ENCODE results near the gene SNX30. TPM values are rescaled to one million over a fixed set of nuclear protein-coding genes. Genes with fewer than 3 reads are reported as not detected.

SNX30 gene
- total RNA-seq, 1 donor from 2014 or later = 18.2 TPM

- no peak for DNase-seq (ENCODE audit: extremely low spot score, unreplicated experiment)
- peaks cover 24% of the 10 kb centered on the region for H3K36me3 Mint-ChIP-seq (ENCODE audit: unreplicated experiment)
- peaks cover 6% of the 10 kb centered on the region for H3K4me1 Mint-ChIP-seq (ENCODE audit: unreplicated experiment)
- no peak overlapping the region for H3K4me3 Mint-ChIP-seq (ENCODE audit: unreplicated experiment)
- no peaks in the 10 kb centered on the region for H3K9me3 Mint-ChIP-seq (ENCODE audit: unreplicated experiment)
- no peaks in the 10 kb centered on the region for H3K27me3 Mint-ChIP-seq (ENCODE audit: unreplicated experiment)
- no peak for TF ChIP-seq CTCF (IDR thresholded peaks at IDR 0.05)
- no peak overlapping the region for H3K27ac Mint-ChIP-seq (ENCODE audit: unreplicated experiment)
These were observed 120.0 kb downstream of the SNX30 start for GRCh38 chr9:112870556-112870955.

GRCh38 chr9:112872019-112872418 lies 121.5 kb downstream of the SNX30 start:
- no peak overlapping the region for H3K4me3 Mint-ChIP-seq (ENCODE audit: unreplicated experiment)
- H3K36me3 Mint-ChIP-seq (ENCODE audit: unreplicated experiment) = peaks cover 28% of the 10 kb centered on the region
- DNase-seq (ENCODE audit: extremely low spot score, unreplicated experiment) = no peak
- no peaks in the 10 kb centered on the region for H3K27me3 Mint-ChIP-seq (ENCODE audit: unreplicated experiment)
- TF ChIP-seq CTCF (IDR thresholded peaks at IDR 0.05) = no peak
- peaks cover 6% of the 10 kb centered on the region for H3K4me1 Mint-ChIP-seq (ENCODE audit: unreplicated experiment)
- H3K27ac Mint-ChIP-seq (ENCODE audit: unreplicated experiment) = no peak overlapping the region
- no peaks in the 10 kb centered on the region for H3K9me3 Mint-ChIP-seq (ENCODE audit: unreplicated experiment)

- no peak for TF ChIP-seq CTCF (IDR thresholded peaks at IDR 0.05)
- H3K4me1 Mint-ChIP-seq (ENCODE audit: unreplicated experiment) = no peaks in the 10 kb centered on the region
- no peak overlapping the region for H3K4me3 Mint-ChIP-seq (ENCODE audit: unreplicated experiment)
- H3K27ac Mint-ChIP-seq (ENCODE audit: unreplicated experiment) = no peak overlapping the region
- no peaks in the 10 kb centered on the region for H3K9me3 Mint-ChIP-seq (ENCODE audit: unreplicated experiment)
- no peak for DNase-seq (ENCODE audit: extremely low spot score, unreplicated experiment)
- peaks cover 30% of the 10 kb centered on the region for H3K36me3 Mint-ChIP-seq (ENCODE audit: unreplicated experiment)
- no peaks in the 10 kb centered on the region for H3K27me3 Mint-ChIP-seq (ENCODE audit: unreplicated experiment)
These were observed 123.3 kb downstream of the SNX30 start for GRCh38 chr9:112873773-112874405.

- Mint-ChIP-seq H3K4me3 (ENCODE audit: unreplicated experiment) (no peak overlapping the region), H3K36me3 (ENCODE audit: unreplicated experiment) (peaks cover 17% of the 10 kb centered on the region), H3K27me3 (ENCODE audit: unreplicated experiment) (no peaks in the 10 kb centered on the region), H3K27ac (ENCODE audit: unreplicated experiment) (no peak overlapping the region), H3K4me1 (ENCODE audit: unreplicated experiment) (peaks cover 12% of the 10 kb centered on the region), H3K9me3 (ENCODE audit: unreplicated experiment) (no peaks in the 10 kb centered on the region)
- TF ChIP-seq CTCF (IDR thresholded peaks at IDR 0.05) = no peak
- DNase-seq (ENCODE audit: extremely low spot score, unreplicated experiment) = no peak
These were observed 128.2 kb downstream of the SNX30 start for GRCh38 chr9:112878752-112879151.

GRCh38 chr9:112880650-112881049 lies 130.1 kb downstream of the SNX30 start:
- Mint-ChIP-seq H3K4me1 (ENCODE audit: unreplicated experiment) (peaks cover 27% of the 10 kb centered on the region), H3K9me3 (ENCODE audit: unreplicated experiment) (no peaks in the 10 kb centered on the region), H3K27me3 (ENCODE audit: unreplicated experiment) (no peaks in the 10 kb centered on the region), H3K27ac (ENCODE audit: unreplicated experiment) (no peak overlapping the region), H3K36me3 (ENCODE audit: unreplicated experiment) (peaks cover 17% of the 10 kb centered on the region), H3K4me3 (ENCODE audit: unreplicated experiment) (no peak overlapping the region)
- no peak for DNase-seq (ENCODE audit: extremely low spot score, unreplicated experiment)
- no peak for TF ChIP-seq CTCF (IDR thresholded peaks at IDR 0.05)
